Kidney epithelial cell (primary cell): ENCODE data around the gene PLA2R1. TPM values are rescaled to one million over a fixed set of nuclear protein-coding genes. Genes with fewer than 3 reads are reported as not detected.

ENCODE experiments used
- DNase-seq: peaks from one replicate; pipeline ENCODE4 v3.0.0-alpha.2; 2010; ENCODE audit warnings: low read depth
- H3K27me3 ChIP-seq: 2 replicates; pipeline ENCODE4 v1.6.0; 2011; ENCODE audit warnings: low read length; ENCODE audit not compliant: control insufficient read depth, insufficient read depth
- H3K36me3 ChIP-seq: 2 replicates; pipeline ENCODE4 v1.5.1; 2011; ENCODE audit warnings: low read length; ENCODE audit not compliant: control insufficient read depth, insufficient read depth
- H3K4me3 ChIP-seq: 2 replicates; pipeline ENCODE4 v1.5.1; 2011; ENCODE audit warnings: low read depth, mild to moderate bottlenecking, control low read depth, low read length
- CTCF ChIP-seq: IDR thresholded peaks from 2 replicates; pipeline ENCODE4 v1.5.1; 2011; ENCODE audit warnings: mild to moderate bottlenecking, moderate library complexity, low read length, control low read depth, inconsistent platforms; ENCODE audit not compliant: insufficient read depth, poor library complexity, severe bottlenecking
- total RNA-seq: library from RNA; depleted of rRNA; stranded (reverse); fragments of >200 nt; gene quantifications from 2 replicates; pipeline ENCODE4 v1.2.3, GENCODE V29; 2015

Gene PLA2R1
- total RNA-seq, 1 donor from 2014 or later: 3.6 TPM

- Histone ChIP-seq H3K27me3 (no peaks in the 10 kb centered on the region), H3K36me3 (no peaks in the 10 kb centered on the region), H3K4me3 (no peak overlapping the region)
- no peak for TF ChIP-seq CTCF
- no peak for DNase-seq
Measured at GRCh38 chr2:159995038-159995437, 67.4 kb downstream of the PLA2R1 start.

GRCh38 chr2:159989249-159989648 lies 73.2 kb downstream of the PLA2R1 start:
- DNase-seq: no peak
- no peaks in the 10 kb centered on the region for H3K36me3 ChIP-seq
- no peak overlapping the region for H3K4me3 ChIP-seq
- H3K27me3 ChIP-seq: no peaks in the 10 kb centered on the region
- TF ChIP-seq CTCF: no peak

GRCh38 chr2:159988412-159988970 lies 73.9 kb downstream of the PLA2R1 start:
- DNase-seq: no peak
- H3K36me3 ChIP-seq: no peaks in the 10 kb centered on the region

GRCh38 chr2:159987181-159987580 lies 75.2 kb downstream of the PLA2R1 start:
- Histone ChIP-seq H3K27me3 (no peaks in the 10 kb centered on the region), H3K36me3 (no peaks in the 10 kb centered on the region), H3K4me3 (no peak overlapping the region)
- no peak for DNase-seq
- no peak for TF ChIP-seq CTCF

More at GRCh38 chr2:159988412-159988970, 73.9 kb downstream of the PLA2R1 start:
- H3K27me3 ChIP-seq: no peaks in the 10 kb centered on the region
- no peak for TF ChIP-seq CTCF
- no peak overlapping the region for H3K4me3 ChIP-seq

GRCh38 chr2:159985656-159986055 lies 76.8 kb downstream of the PLA2R1 start:
- no peak overlapping the region for H3K4me3 ChIP-seq
- no peak for DNase-seq
- H3K36me3 ChIP-seq: no peaks in the 10 kb centered on the region
- TF ChIP-seq CTCF: no peak
- no peaks in the 10 kb centered on the region for H3K27me3 ChIP-seq

- TF ChIP-seq CTCF: no peak
- H3K36me3 ChIP-seq: peaks cover 1% of the 10 kb centered on the region
- no peaks in the 10 kb centered on the region for H3K27me3 ChIP-seq
- no peak overlapping the region for H3K4me3 ChIP-seq
- no peak for DNase-seq
Measured at GRCh38 chr2:159984034-159984433, 78.4 kb downstream of the PLA2R1 start.
